Upper lobe of right lung (tissue), 1 donor: ENCODE measurements around the gene COMMD1. TPM values are rescaled to one million over a fixed set of nuclear protein-coding genes. Genes with fewer than 3 reads are reported as not detected.

Experiments used
- ATAC-seq: fragments of 200-7000 bp; cut with Tn5 transposase; one replicate; pipeline ENCODE4 v1.9.1; 2020; ENCODE audit warnings: mild to moderate bottlenecking, moderate library complexity
- DNase-seq: peaks from one replicate; pipeline ENCODE4 v3.0.0-alpha.2; 2020
- H3K27ac ChIP-seq: fragments of 200-600 bp; one replicate; pipeline ENCODE4 v1.8.0; 2022
- H3K27me3 ChIP-seq: fragments of 200-600 bp; one replicate; pipeline ENCODE4 v1.8.0; 2022; ENCODE audit warnings: mild to moderate bottlenecking
- H3K36me3 ChIP-seq: fragments of 200-600 bp; one replicate; pipeline ENCODE4 v1.8.0; 2022
- H3K4me1 ChIP-seq: fragments of 200-600 bp; one replicate; pipeline ENCODE4 v1.8.0; 2022
- H3K4me3 ChIP-seq: fragments of 200-600 bp; one replicate; pipeline ENCODE4 v1.8.0; 2022; ENCODE audit warnings: mild to moderate bottlenecking
- H3K9me3 ChIP-seq: fragments of 200-600 bp; one replicate; pipeline ENCODE4 v1.8.0; 2022
- CTCF ChIP-seq: fragments of 200-600 bp; IDR thresholded peaks from one replicate; pipeline ENCODE4 v1.8.0; 2022; ENCODE audit warnings: antibody characterized with exemption
- intact Hi-C: fragments of 100-400 bp; cut with DNase I; formaldehyde crosslinking; loops from one replicate; pipeline ENCODE4 v1.11.0; 2022
- total RNA-seq: library from RNA; stranded (reverse); fragmentation: NEBNext Ultra II Directional; extraction: Animal tissue kit (Norgen Biotek cat#: 25700); gene quantifications from one replicate; pipeline ENCODE4 v1.2.1, GENCODE V29; 2021
- donor health status: DM: no; HTN: yes; CAD: no; lungs with severe emphysema.

Gene COMMD1
- total RNA-seq, 1 donor from 2014 or later, result 30.3 TPM

GRCh38 chr2:62163106-62163831 is 257.8 kb downstream of the COMMD1 start:
- H3K4me3 ChIP-seq, result no peak overlapping the region
- no peak for DNase-seq
- H3K27me3 ChIP-seq, result no peaks in the 10 kb centered on the region
- H3K36me3 ChIP-seq, result no peaks in the 10 kb centered on the region
- intact Hi-C loops, result no loop called here
- no peak overlapping the region for H3K27ac ChIP-seq
- H3K9me3 ChIP-seq, result no peaks in the 10 kb centered on the region
- TF ChIP-seq CTCF, result no peak
- H3K4me1 ChIP-seq, result no peaks in the 10 kb centered on the region
- ATAC-seq, result no peak

- no peaks in the 10 kb centered on the region for H3K9me3 ChIP-seq
- H3K27ac ChIP-seq, result no peak overlapping the region
- no peak overlapping the region for H3K4me3 ChIP-seq
- intact Hi-C loops, result no loop called here
- ATAC-seq (no peak), DNase-seq (no peak)
- H3K4me1 ChIP-seq, result no peaks in the 10 kb centered on the region
- H3K27me3 ChIP-seq, result no peaks in the 10 kb centered on the region
- TF ChIP-seq CTCF, result no peak
- no peaks in the 10 kb centered on the region for H3K36me3 ChIP-seq
Observed at GRCh38 chr2:62163834-62164233, 258.4 kb downstream of the COMMD1 start.

DNA sequence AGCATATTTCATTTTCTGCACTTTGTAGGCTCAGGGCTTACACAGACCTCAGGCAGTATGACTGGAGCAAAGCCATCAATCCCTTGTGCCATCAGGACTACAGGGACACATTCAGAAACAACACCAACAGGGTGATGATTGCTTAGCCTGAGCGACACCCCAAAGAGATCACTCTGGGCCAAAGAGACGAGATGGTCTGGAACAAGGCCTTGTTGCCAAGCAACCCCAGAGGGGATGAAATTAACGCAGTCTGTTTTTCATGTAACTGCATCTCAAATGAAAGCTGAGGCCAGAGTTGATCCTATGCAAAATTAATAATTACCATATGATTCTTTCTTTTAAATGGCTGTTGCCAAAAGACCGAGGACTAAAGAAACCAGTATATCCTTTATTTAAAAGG is 270.3 kb downstream of the COMMD1 start:
- Histone ChIP-seq H3K4me1 (peaks cover 13% of the 10 kb centered on the region), H3K36me3 (no peaks in the 10 kb centered on the region), H3K27me3 (no peaks in the 10 kb centered on the region), H3K4me3 (no peak overlapping the region), H3K9me3 (no peaks in the 10 kb centered on the region), H3K27ac (no peak overlapping the region)
- intact Hi-C loops, result no loop called here
- DNase-seq (no peak), ATAC-seq (no peak)
- TF ChIP-seq CTCF, result no peak

GRCh38 chr2:62176801-62177200 is 271.3 kb downstream of the COMMD1 start:
- H3K9me3 ChIP-seq, result no peaks in the 10 kb centered on the region
- no peak overlapping the region for H3K4me3 ChIP-seq
- DNase-seq (no peak), ATAC-seq (no peak)
- H3K4me1 ChIP-seq, result peaks cover 13% of the 10 kb centered on the region
- H3K27me3 ChIP-seq, result no peaks in the 10 kb centered on the region
- intact Hi-C loops, result no loop called here
- H3K27ac ChIP-seq, result no peak overlapping the region
- H3K36me3 ChIP-seq, result no peaks in the 10 kb centered on the region
- no peak for TF ChIP-seq CTCF

GRCh38 chr2:62177392-62178049 is 272.0 kb downstream of the COMMD1 start:
- Histone ChIP-seq H3K36me3 (no peaks in the 10 kb centered on the region), H3K4me3 (no peak overlapping the region), H3K4me1 (peaks cover 13% of the 10 kb centered on the region), H3K27ac (no peak overlapping the region), H3K27me3 (no peaks in the 10 kb centered on the region), H3K9me3 (no peaks in the 10 kb centered on the region)
- intact Hi-C loops, result no loop called here
- ATAC-seq, result no peak
- no peak for TF ChIP-seq CTCF
- no peak for DNase-seq
